ENCODE data around the gene ZC3H11A. TPM values are rescaled to one million over a fixed set of nuclear protein-coding genes. Genes with fewer than 3 reads are reported as not detected.

The ZC3H11A gene
- total RNA-seq, 2 experiments from 2014 or later, result 67.6 to 73.3 TPM

DNA sequence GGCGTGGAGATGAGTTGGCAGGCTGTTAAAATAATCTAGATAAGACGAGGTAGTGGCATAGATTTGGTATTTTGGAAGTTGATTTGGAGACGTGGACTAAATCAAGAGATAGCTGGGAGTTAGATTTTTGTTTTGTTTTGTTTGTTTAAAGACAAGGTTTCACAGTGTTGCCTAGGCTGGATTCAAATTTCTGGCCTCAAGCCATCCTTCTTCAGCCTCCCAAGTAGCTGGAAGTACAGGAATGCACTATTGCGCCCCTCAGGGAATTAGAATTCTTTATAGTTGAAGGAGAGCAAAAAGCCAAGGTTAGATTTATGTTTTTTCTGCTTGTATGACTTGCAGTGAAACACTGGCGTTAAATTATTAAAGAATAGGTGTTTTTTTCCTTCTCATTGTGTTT lies 43.7 kb downstream of the ZC3H11A start:
- Mint-ChIP-seq H3K36me3 (ENCODE audit: low read depth) (peaks cover 93% of the 10 kb centered on the region), H3K4me1 (ENCODE audit: low read depth) (no peaks in the 10 kb centered on the region), H3K9me3 (no peaks in the 10 kb centered on the region), H3K27me3 (no peaks in the 10 kb centered on the region), H3K27ac (peak overlapping the region; percentile 44), H3K4me3 (no peak overlapping the region)
- POLR2A ChIA-PET, result no interaction called here
- ATAC-seq (ENCODE audit: poor library complexity) (no peak), DNase-seq (no peak)
- Histone ChIP-seq H3K27me3 (ENCODE audit: control insufficient read depth in 1 of 2, insufficient read depth in 2 of 2, low read length in 2 of 2) (no peaks in the 10 kb centered on the region), H3K4me1 (ENCODE audit: insufficient read depth, low read length) (no peaks in the 10 kb centered on the region), H3K27ac (ENCODE audit: low read depth in 1 of 2, low read length in 2 of 2) (no peak overlapping the region), H3K36me3 (ENCODE audit: insufficient read depth, low read length) (peaks cover 76% of the 10 kb centered on the region), H3K9me3 (ENCODE audit: control insufficient read depth in 1 of 2, insufficient read depth in 1 of 2, low read length in 2 of 2) (no peaks in the 10 kb centered on the region), H3K4me3 (ENCODE audit: low read length) (no peak overlapping the region)
- CTCF ChIA-PET, result no interaction called here
- intact Hi-C loops (cut with DNase I, micrococcal nuclease), result no loop called here
- TF ChIP-seq CTCF (IDR thresholded peaks at IDR 0.05), result no peak

DNA sequence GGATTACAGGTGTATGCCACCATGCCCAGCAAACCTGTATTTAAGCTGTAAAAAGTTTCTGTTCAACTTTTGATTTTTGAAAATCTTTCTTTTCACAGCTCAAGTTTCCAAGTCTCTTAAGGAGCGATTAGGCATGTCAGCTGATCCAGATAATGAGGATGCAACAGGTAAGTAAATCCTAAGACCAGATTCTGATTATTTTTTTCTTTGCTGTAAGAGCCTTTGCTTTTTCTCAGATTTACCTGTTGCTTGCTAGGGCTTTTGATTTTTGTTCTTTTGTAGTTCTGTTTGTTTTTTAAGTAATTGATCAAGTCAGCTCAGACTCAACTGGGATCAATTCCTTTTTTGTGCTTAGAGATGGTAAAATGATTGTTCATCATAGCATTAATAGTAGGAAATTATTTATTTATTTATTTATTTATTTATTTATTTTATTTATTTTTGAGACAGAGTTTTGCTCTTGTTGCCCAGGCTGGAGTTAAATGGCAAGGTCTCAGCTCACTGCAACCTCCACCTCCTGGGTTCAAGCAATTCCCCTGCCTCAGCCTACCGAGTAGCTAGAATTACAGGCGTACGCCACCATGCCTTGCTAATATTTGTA lies 44.9 kb downstream of the ZC3H11A start:
- H3K9me3 ChIP-seq (ENCODE audit: control insufficient read depth in 1 of 2, insufficient read depth in 1 of 2, low read length in 2 of 2), result no peaks in the 10 kb centered on the region
- H3K36me3 ChIP-seq (ENCODE audit: insufficient read depth, low read length), result peaks cover 76% of the 10 kb centered on the region
- Mint-ChIP-seq H3K4me1 (ENCODE audit: low read depth) (no peaks in the 10 kb centered on the region), H3K36me3 (ENCODE audit: low read depth) (peaks cover 92% of the 10 kb centered on the region), H3K27me3 (no peaks in the 10 kb centered on the region), H3K4me3 (no peak overlapping the region), H3K27ac (no peak overlapping the region), H3K9me3 (no peaks in the 10 kb centered on the region)
- H3K4me3 ChIP-seq (ENCODE audit: low read length), result no peak overlapping the region
- DNase-seq (no peak), ATAC-seq (ENCODE audit: poor library complexity) (no peak)
- CTCF ChIA-PET, result no interaction called here
- H3K4me1 ChIP-seq (ENCODE audit: insufficient read depth, low read length), result no peaks in the 10 kb centered on the region
- TF ChIP-seq CTCF (IDR thresholded peaks at IDR 0.05), result no peak
- POLR2A ChIA-PET, result no interaction called here
- intact Hi-C loops (cut with DNase I, micrococcal nuclease), result no loop called here
- no peak overlapping the region for H3K27ac ChIP-seq (ENCODE audit: low read depth in 1 of 2, low read length in 2 of 2)
- no peaks in the 10 kb centered on the region for H3K27me3 ChIP-seq (ENCODE audit: control insufficient read depth in 1 of 2, insufficient read depth in 2 of 2, low read length in 2 of 2)

- no peaks in the 10 kb centered on the region for H3K9me3 Mint-ChIP-seq
- H3K4me3 ChIP-seq (ENCODE audit: low read length), result no peak overlapping the region
- no peaks in the 10 kb centered on the region for H3K4me1 ChIP-seq (ENCODE audit: insufficient read depth, low read length)
- TF ChIP-seq CTCF (IDR thresholded peaks at IDR 0.05), result no peak
- ATAC-seq (ENCODE audit: poor library complexity) (no peak), DNase-seq (no peak)
- H3K4me3 Mint-ChIP-seq, result no peak overlapping the region
- H3K9me3 ChIP-seq (ENCODE audit: control insufficient read depth in 1 of 2, insufficient read depth in 1 of 2, low read length in 2 of 2), result no peaks in the 10 kb centered on the region
- H3K36me3 Mint-ChIP-seq (ENCODE audit: low read depth), result peaks cover 89% of the 10 kb centered on the region
- no peaks in the 10 kb centered on the region for H3K27me3 Mint-ChIP-seq
- no peaks in the 10 kb centered on the region for H3K4me1 Mint-ChIP-seq (ENCODE audit: low read depth)
- ChIA-PET CTCF (no interaction called here), POLR2A (no interaction called here)
- peaks cover 74% of the 10 kb centered on the region for H3K36me3 ChIP-seq (ENCODE audit: insufficient read depth, low read length)
- intact Hi-C loops (cut with DNase I, micrococcal nuclease), result no loop called here
- H3K27ac Mint-ChIP-seq, result no peak overlapping the region
- no peak overlapping the region for H3K27ac ChIP-seq (ENCODE audit: low read depth in 1 of 2, low read length in 2 of 2)
- no peaks in the 10 kb centered on the region for H3K27me3 ChIP-seq (ENCODE audit: control insufficient read depth in 1 of 2, insufficient read depth in 2 of 2, low read length in 2 of 2)
These were observed 47.1 kb downstream of the ZC3H11A start for GRCh38 chr1:203842559-203842876.

Data from CD4-positive, alpha-beta T cell (primary cell).